ENCODE results near the gene IL4I1.

GRCh38 chr19:49840321-49840720 lies 56.4 kb downstream of the IL4I1 start:
- no peak for TF ChIP-seq CTCF (IDR thresholded peaks at IDR 0.05)
- no peak for TF ChIP-seq POLR2A (IDR thresholded peaks at IDR 0.05)
